IMR-90 (cell line): ENCODE data around the gene LECT2.

Experiments
- BHLHE40 ChIP-seq: fragments of 150-350 bp; IDR thresholded peaks from 2 replicates; pipeline ENCODE4 v1.6.1; 2016; ENCODE audit warnings: mild to moderate bottlenecking, low read depth, low read length
- MAZ ChIP-seq: IDR thresholded peaks from 2 replicates; pipeline ENCODE4 v1.6.1; 2012; ENCODE audit warnings: low read depth, mild to moderate bottlenecking, low read length, improper control_type of control experiment, moderate library complexity, borderline replicate concordance
- MXI1 ChIP-seq: IDR thresholded peaks from 2 replicates; pipeline ENCODE4 v1.6.1; 2012; ENCODE audit warnings: low read depth, mild to moderate bottlenecking, low read length, moderate library complexity, borderline replicate concordance
- POLR2A ChIP-seq: IDR thresholded peaks from 2 replicates; pipeline ENCODE4 v1.6.1; 2012; ENCODE audit warnings: mild to moderate bottlenecking, low read depth, low read length
- RAD21 ChIP-seq: IDR thresholded peaks from 2 replicates; pipeline ENCODE4 v1.6.1; 2012; ENCODE audit warnings: low read length, improper control_type of control experiment
- SMC3 ChIP-seq: fragments of 150-350 bp; IDR thresholded peaks from 2 replicates; pipeline ENCODE4 v1.6.1; 2016; ENCODE audit warnings: low read depth, mild to moderate bottlenecking, antibody characterized with exemption, low read length, moderate library complexity
- TF ChIP-seq, protein P1 (sequence below): conservative IDR thresholded peaks from 2 replicates; pipeline ENCODE4 v1.5.1; 2012; ENCODE audit warnings: mild to moderate bottlenecking, low read depth, low read length, improper control_type of control experiment
- TF ChIP-seq, protein P2 (sequence below): fragments of 150-350 bp; IDR thresholded peaks from 2 replicates; pipeline ENCODE4 v1.6.1; 2017; ENCODE audit warnings: mild to moderate bottlenecking, antibody characterized with exemption, low read length, low read depth

DNA sequence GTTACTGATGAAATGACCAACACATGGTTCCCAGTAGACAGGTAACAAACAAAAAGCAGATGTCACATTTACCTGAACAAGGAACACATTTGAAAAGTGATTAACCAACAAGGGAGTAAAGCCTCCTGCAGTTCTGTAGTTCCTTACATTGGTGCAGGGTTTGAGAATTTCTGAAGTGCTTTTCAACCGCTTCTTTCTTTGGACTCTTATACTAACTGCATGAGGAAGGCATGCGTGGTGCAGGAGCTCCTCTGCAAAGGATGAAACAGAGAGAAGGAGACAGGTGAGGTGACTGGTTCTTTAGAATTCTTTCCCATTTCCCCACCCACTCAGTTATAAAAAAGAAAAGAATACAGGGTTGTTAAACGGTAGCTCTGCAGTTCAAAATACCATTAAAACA is 54.5 kb downstream of the LECT2 start:
- TF ChIP-seq, protein P1, sequence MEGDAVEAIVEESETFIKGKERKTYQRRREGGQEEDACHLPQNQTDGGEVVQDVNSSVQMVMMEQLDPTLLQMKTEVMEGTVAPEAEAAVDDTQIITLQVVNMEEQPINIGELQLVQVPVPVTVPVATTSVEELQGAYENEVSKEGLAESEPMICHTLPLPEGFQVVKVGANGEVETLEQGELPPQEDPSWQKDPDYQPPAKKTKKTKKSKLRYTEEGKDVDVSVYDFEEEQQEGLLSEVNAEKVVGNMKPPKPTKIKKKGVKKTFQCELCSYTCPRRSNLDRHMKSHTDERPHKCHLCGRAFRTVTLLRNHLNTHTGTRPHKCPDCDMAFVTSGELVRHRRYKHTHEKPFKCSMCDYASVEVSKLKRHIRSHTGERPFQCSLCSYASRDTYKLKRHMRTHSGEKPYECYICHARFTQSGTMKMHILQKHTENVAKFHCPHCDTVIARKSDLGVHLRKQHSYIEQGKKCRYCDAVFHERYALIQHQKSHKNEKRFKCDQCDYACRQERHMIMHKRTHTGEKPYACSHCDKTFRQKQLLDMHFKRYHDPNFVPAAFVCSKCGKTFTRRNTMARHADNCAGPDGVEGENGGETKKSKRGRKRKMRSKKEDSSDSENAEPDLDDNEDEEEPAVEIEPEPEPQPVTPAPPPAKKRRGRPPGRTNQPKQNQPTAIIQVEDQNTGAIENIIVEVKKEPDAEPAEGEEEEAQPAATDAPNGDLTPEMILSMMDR: no peak
- TF ChIP-seq, protein P2, sequence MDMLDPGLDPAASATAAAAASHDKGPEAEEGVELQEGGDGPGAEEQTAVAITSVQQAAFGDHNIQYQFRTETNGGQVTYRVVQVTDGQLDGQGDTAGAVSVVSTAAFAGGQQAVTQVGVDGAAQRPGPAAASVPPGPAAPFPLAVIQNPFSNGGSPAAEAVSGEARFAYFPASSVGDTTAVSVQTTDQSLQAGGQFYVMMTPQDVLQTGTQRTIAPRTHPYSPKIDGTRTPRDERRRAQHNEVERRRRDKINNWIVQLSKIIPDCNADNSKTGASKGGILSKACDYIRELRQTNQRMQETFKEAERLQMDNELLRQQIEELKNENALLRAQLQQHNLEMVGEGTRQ: no peak
- no peak for TF ChIP-seq MAZ
- no peak for TF ChIP-seq BHLHE40
- no peak for TF ChIP-seq SMC3
- TF ChIP-seq POLR2A: no peak
- no peak for TF ChIP-seq MXI1
- no peak for TF ChIP-seq RAD21
